Fibroblast of villous mesenchyme (primary cell): ENCODE measurements around the gene HNRNPU. TPM values are rescaled to one million over a fixed set of nuclear protein-coding genes. Genes with fewer than 3 reads are reported as not detected.

Experiments
- DNase-seq: peaks from one replicate; pipeline ENCODE4 v3.0.0-alpha.2; 2010; ENCODE audit warnings: low read depth
- H3K4me3 ChIP-seq: 2 replicates; pipeline ENCODE4 v1.5.1; 2011; ENCODE audit warnings: low read depth, mild to moderate bottlenecking, low read length
- total RNA-seq: library from RNA; depleted of rRNA; stranded (reverse); fragments of >200 nt; gene quantifications from 2 replicates; pipeline ENCODE4 v1.2.3, GENCODE V29; 2012
- TF ChIP-seq, protein P1 (sequence below): IDR thresholded peaks from 2 replicates; pipeline ENCODE4 v1.5.1; 2012; ENCODE audit warnings: low read depth, mild to moderate bottlenecking, low read length; ENCODE audit not compliant: insufficient read depth

The HNRNPU gene
- total RNA-seq, 1 donor = 324 TPM

DNA sequence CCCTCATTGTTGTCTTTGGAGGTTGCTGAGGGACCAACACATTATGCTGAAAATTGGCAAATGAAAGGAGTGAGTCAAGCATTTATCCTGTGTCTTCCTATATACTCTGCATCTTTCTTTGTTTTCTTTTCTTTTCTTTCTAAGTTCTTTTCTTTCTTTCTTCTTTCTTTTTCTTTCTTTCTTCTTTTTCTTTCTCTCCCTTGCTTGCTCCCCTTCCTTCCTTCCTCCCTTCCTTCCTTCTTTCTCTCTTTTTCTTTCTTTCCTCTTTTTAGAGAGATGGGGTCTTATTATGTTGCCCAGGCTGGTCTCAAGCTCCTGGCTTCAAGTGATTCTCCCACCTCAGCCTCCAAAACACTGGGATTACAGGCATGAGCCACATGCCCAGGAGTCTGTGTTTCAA, 57.2 kb downstream of the HNRNPU start:
- no peak for DNase-seq
- H3K4me3 ChIP-seq = no peak overlapping the region
- TF ChIP-seq, protein P1, sequence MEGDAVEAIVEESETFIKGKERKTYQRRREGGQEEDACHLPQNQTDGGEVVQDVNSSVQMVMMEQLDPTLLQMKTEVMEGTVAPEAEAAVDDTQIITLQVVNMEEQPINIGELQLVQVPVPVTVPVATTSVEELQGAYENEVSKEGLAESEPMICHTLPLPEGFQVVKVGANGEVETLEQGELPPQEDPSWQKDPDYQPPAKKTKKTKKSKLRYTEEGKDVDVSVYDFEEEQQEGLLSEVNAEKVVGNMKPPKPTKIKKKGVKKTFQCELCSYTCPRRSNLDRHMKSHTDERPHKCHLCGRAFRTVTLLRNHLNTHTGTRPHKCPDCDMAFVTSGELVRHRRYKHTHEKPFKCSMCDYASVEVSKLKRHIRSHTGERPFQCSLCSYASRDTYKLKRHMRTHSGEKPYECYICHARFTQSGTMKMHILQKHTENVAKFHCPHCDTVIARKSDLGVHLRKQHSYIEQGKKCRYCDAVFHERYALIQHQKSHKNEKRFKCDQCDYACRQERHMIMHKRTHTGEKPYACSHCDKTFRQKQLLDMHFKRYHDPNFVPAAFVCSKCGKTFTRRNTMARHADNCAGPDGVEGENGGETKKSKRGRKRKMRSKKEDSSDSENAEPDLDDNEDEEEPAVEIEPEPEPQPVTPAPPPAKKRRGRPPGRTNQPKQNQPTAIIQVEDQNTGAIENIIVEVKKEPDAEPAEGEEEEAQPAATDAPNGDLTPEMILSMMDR = no peak

DNA sequence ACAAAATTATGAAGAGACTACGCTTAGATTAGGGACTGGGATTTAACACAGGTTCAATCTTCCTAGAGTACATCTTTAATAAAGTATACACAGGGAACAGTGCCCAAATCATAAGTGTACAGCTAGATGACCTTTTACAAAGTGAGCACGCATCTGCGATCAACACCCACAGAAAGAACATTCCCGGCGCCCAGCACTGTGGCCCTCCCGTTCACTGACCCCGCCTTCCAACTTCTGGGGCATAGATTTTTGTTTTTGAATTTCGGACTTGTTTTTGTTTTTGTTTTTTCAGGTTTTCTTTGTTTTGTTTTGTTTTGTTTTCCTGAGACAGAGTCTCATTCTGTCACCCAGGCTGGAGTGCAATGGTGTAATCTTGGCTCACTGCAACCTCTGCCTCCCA, 59.5 kb downstream of the HNRNPU start:
- no peak for DNase-seq
- H3K4me3 ChIP-seq = no peak overlapping the region
- TF ChIP-seq, protein P1 = no peak

DNA sequence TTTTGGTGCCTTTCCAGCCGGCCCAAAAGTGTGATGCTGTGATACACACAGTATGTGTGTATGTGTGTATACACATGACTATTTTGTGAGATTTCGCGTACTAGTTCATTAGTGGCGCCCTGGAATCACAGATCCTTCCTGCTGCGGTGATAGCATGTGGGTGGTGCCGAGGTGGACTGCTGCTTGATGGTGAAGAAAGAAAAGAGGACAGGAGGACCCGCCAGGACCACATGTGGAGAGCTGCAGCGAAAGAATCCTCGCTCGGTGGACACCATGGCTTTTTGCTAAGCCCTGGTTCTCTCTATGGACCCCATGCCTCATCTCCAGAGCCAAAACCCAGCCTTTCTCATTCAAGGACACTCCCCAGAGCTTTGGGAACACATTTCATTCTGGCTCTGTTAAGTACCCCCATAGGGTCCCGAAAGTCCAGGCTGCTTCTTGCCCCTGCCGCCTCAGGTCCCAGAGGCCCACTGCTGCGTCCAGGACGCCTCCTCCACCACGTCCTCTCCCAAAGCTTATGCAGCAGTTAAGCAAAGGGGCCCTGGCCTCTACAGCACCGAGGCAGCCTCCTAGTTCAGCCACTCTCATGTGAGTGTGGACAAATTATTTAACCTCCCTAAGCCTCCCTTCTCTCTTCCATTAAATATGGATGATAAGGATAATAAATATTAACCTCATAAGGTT, 61.6 kb downstream of the HNRNPU start:
- no peak for DNase-seq
- H3K4me3 ChIP-seq = no peak overlapping the region
- TF ChIP-seq, protein P1 = no peak

DNA sequence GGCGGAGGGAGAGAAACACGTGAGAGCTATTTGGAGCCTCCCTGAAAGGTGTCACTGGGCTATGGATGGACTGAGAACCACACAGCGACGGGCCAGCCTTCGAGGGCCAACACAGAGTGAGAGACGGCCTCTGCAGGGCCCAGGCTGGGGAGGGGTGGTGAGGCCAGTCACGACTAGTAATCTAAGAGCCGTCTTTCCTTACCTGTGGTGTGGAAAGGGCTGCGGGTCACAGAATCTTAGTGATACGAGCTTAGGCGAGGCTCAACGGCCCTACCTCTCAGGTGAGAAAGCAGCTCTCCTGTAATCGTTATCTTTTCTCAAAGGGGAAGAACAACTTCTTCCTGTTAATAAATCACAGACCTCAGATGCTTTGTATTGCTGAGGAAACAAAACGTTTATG, 62.3 kb downstream of the HNRNPU start:
- no peak for DNase-seq
- TF ChIP-seq, protein P1 = no peak
- H3K4me3 ChIP-seq = no peak overlapping the region

DNA sequence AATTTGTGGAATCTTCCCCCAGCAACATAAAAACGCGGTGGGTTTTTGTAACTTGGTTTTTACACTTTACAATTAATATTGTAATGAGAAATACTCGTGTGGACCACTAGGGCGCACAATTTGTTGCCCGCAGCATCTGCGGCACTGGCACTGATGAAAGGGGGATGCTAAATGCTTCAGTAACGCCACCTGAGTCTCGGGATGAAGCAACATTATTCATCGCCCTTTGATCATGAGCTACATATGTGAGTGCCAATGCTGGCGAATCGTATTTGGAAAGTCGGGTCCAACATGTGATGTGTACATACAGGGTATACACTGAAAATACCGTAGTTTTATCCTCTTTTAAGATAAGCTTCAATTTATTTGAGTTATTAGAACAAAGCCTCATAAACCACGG, 63.1 kb downstream of the HNRNPU start:
- no peak overlapping the region for H3K4me3 ChIP-seq
- DNase-seq = peak; percentile 34
- TF ChIP-seq, protein P1 = peak; percentile 65

DNA sequence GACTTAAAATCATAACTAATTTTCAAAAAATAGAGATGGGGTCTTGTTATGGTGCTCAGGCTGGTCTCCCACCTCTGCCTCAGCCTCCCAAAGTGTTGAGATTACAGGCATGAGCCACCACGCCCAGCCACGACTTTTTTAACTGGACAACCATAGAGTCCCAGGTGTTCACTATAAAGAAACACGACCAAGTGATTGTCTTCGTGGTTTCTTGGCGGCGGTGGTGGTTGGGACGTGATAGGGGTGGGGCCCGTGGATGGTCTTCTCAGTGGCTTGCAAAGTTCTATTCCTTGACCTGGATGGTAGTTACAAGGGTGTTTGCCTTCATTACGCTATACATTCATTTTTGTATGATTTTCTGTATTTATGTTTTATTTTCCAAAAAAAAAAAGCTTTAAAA, 63.5 kb downstream of the HNRNPU start:
- DNase-seq = no peak
- TF ChIP-seq, protein P1 = no peak

More for the DNA sequence above, 63.5 kb downstream of the HNRNPU start:
- H3K4me3 ChIP-seq = no peak overlapping the region

Other genes starting within 250 kb of the HNRNPU start
- gene DESI2, start 211.4 kb downstream of the HNRNPU start, total RNA-seq = 49.9 and 78.2 TPM in 2 replicates
- 31.6 and 32.8 TPM in 2 replicates for gene COX20, start 28.9 kb downstream of the HNRNPU start, total RNA-seq